Uterus (tissue), 4 donors: Measurements from ENCODE around the gene PDGFD. TPM values are rescaled to one million over a fixed set of nuclear protein-coding genes. Genes with fewer than 3 reads are reported as not detected.

ENCODE experiments used
- DNase-seq, 2 donors: peaks; one replicate each; pipeline ENCODE4 v3.0.0-alpha.2; 2019 to 2020
- H3K27ac ChIP-seq, 2 donors: fragments of 200-600 bp; sonication (generic); 1 replicate in 1 of 2; 2 replicates in 1 of 2; pipeline ENCODE4 v1.5.1; 2016 to 2018
- H3K27me3 ChIP-seq, 2 donors: fragments of 200-600 bp; sonication (generic); one replicate each; pipeline ENCODE4 v1.5.1; 2018 to 2019; ENCODE audit warnings: control low read depth in 1 of 2
- H3K36me3 ChIP-seq, 2 donors: fragments of 200-600 bp; sonication (generic); one replicate each; pipeline ENCODE4 v1.5.1; 2019; ENCODE audit warnings: control low read depth in 1 of 2
- H3K4me1 ChIP-seq, 2 donors: fragments of 200-600 bp; sonication (generic); one replicate each; pipeline ENCODE4 v1.5.1; 2018 to 2019; ENCODE audit warnings: control low read depth in 1 of 2
- H3K4me3 ChIP-seq, 2 donors: fragments of 200-600 bp; sonication (generic); 1 replicate in 1 of 2; 2 replicates in 1 of 2; pipeline ENCODE4 v1.5.1; 2018 to 2019; ENCODE audit warnings: mild to moderate bottlenecking in 1 of 2
- H3K9me3 ChIP-seq, 2 donors: fragments of 200-600 bp; sonication (generic); one replicate each; pipeline ENCODE4 v1.5.1; 2019; ENCODE audit warnings: control low read depth in 1 of 2
- POLR2A ChIP-seq, 2 donors: fragments of 450-650 bp; IDR thresholded peaks; one replicate each; pipeline ENCODE4 v1.6.1; 2016; ENCODE audit warnings: antibody characterized with exemption in 2 of 2, mild to moderate bottlenecking in 1 of 2, moderate library complexity in 1 of 2
- intact Hi-C: fragments of 100-400 bp; cut with DNase I; formaldehyde crosslinking; loops from one replicate; pipeline ENCODE4 v1.15.1; 2023; ENCODE audit warnings: low total_unique reads
- total RNA-seq, 4 donors: library from RNA; depleted of rRNA in 3 of 4; stranded (reverse); fragments of >200 nt in 3 of 4; gene quantifications; one replicate each; pipeline versions ENCODE4 v1.1.0 to v1.2.4, GENCODE V29; 2014 to 2023
- TF ChIP-seq, protein P1 (sequence below), 4 experiments: fragments of 200-600 bp in 2 of 4; fragments of 450-650 bp in 2 of 4; sonication (generic) in 2 of 4; IDR thresholded peaks; one replicate each; pipeline ENCODE4 v1.5.1; 2016 to 2019; ENCODE audit warnings: antibody characterized with exemption in 4 of 4, mild to moderate bottlenecking in 2 of 4, moderate library complexity in 1 of 4
- donor health status: DM: yes; HTN: yes; CAD: no.

Gene PDGFD
- total RNA-seq, 4 donors from 2014 or later, result 2.8 to 57.9 (median 23.9) TPM

DNA sequence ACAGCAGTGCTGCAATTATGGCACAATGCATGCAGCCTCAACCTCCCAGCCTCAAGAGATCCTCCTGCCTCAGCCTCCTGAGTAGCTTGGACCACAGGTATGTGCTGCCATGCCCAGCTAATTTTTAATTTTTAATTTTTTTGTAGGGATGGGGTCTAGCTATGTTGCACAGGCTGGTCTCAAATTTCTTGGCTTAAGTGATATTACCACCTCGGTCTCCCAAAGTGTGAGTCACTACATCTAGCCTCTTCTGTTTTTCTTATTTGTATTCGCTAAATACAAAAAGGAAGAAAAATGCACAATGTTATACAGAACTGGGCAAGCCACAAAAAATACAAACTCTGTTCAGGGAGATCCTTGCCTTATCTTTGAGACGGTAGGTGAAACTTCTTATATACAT lies 65.4 kb downstream of the PDGFD start:
- Histone ChIP-seq H3K36me3 (no peaks in the 10 kb centered on the region), H3K4me3 (no peak overlapping the region), H3K9me3 (no peaks in the 10 kb centered on the region), H3K27ac (no peak overlapping the region), H3K27me3 (no peaks in the 10 kb centered on the region), H3K4me1 (no peaks in the 10 kb centered on the region)
- DNase-seq, result no peak
- TF ChIP-seq, protein P1, sequence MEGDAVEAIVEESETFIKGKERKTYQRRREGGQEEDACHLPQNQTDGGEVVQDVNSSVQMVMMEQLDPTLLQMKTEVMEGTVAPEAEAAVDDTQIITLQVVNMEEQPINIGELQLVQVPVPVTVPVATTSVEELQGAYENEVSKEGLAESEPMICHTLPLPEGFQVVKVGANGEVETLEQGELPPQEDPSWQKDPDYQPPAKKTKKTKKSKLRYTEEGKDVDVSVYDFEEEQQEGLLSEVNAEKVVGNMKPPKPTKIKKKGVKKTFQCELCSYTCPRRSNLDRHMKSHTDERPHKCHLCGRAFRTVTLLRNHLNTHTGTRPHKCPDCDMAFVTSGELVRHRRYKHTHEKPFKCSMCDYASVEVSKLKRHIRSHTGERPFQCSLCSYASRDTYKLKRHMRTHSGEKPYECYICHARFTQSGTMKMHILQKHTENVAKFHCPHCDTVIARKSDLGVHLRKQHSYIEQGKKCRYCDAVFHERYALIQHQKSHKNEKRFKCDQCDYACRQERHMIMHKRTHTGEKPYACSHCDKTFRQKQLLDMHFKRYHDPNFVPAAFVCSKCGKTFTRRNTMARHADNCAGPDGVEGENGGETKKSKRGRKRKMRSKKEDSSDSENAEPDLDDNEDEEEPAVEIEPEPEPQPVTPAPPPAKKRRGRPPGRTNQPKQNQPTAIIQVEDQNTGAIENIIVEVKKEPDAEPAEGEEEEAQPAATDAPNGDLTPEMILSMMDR (IDR thresholded peaks at IDR 0.05), result no peak
- TF ChIP-seq POLR2A (IDR thresholded peaks at IDR 0.05), result no peak
- intact Hi-C loops, result no loop called here

DNA sequence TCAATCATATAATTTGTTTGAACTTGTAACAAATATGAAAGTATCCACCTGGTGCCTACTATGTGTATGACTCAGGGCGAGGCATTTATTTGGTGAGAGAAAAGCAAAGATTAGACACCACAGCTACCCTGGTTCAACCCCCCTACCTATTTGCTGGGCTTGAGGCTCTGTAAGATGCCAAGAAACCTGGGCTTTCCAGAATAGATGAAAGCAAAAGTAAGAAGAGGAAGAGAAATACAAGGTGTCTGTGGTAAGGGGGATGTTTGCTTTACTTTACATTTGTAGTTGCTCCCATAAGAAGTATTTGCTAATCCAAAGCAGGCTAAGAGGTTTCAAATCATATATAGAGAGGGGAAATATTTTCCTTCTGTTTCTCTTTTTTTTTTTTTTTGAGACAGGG lies 65.8 kb downstream of the PDGFD start:
- no peak for DNase-seq
- Histone ChIP-seq H3K4me3 (no peak overlapping the region), H3K27ac (no peak overlapping the region), H3K9me3 (no peaks in the 10 kb centered on the region), H3K4me1 (no peaks in the 10 kb centered on the region), H3K27me3 (no peaks in the 10 kb centered on the region), H3K36me3 (no peaks in the 10 kb centered on the region)
- TF ChIP-seq, protein P1 (IDR thresholded peaks at IDR 0.05), result no peak
- no peak for TF ChIP-seq POLR2A (IDR thresholded peaks at IDR 0.05)
- intact Hi-C loops, result no loop called here

DNA sequence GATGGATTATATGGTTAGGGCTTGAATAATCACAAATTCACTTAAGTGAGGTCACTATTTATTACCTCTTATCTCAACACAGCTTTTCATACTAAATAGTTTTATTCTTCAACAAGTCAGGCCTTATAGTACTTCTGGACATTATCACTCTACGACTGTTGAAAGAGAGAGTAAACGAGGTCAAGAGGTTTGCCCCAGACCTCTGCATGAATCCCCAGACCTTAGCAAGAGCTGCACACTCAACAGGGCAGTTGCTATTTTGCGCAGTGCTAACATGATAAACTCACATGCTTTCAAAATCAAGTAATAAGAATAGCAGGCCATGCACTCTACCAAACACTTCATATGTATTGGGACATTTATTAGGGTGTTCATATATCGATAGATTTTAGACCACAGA lies 67.0 kb downstream of the PDGFD start:
- DNase-seq, result no peak
- H3K27ac ChIP-seq, result no peak overlapping the region
- no peaks in the 10 kb centered on the region for H3K36me3 ChIP-seq
- no peaks in the 10 kb centered on the region for H3K27me3 ChIP-seq
- intact Hi-C loops, result no loop called here
- no peak overlapping the region for H3K4me3 ChIP-seq
- TF ChIP-seq, protein P1 (IDR thresholded peaks at IDR 0.05), result no peak
- TF ChIP-seq POLR2A (IDR thresholded peaks at IDR 0.05), result no peak
- H3K4me1 ChIP-seq, result no peaks in the 10 kb centered on the region
- H3K9me3 ChIP-seq, result no peaks in the 10 kb centered on the region

DNA sequence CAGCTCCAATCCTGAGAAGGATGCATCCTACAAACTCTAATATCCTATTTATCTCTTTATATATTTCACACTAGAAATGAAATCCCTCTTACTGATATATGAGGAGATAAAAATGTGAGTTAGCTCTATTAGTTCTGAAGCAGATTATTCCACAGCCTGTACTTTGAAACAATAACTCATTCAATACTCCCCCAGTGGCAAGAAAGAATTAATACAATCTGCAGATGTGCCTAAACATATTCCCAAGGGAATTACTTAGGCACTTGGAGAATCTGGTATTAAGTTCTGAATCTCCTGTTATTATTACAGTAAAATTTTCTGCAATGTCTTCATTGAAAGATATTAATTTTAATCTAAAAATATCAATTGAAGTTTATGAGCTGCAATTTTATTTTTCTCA lies 68.2 kb downstream of the PDGFD start:
- no peaks in the 10 kb centered on the region for H3K4me1 ChIP-seq
- intact Hi-C loops, result no loop called here
- TF ChIP-seq, protein P1 (IDR thresholded peaks at IDR 0.05), result no peak
- no peak for TF ChIP-seq POLR2A (IDR thresholded peaks at IDR 0.05)
- DNase-seq, result no peak
- H3K9me3 ChIP-seq, result no peaks in the 10 kb centered on the region
- H3K27me3 ChIP-seq, result no peaks in the 10 kb centered on the region
- no peak overlapping the region for H3K4me3 ChIP-seq
- H3K36me3 ChIP-seq, result no peaks in the 10 kb centered on the region
- H3K27ac ChIP-seq, result no peak overlapping the region

DNA sequence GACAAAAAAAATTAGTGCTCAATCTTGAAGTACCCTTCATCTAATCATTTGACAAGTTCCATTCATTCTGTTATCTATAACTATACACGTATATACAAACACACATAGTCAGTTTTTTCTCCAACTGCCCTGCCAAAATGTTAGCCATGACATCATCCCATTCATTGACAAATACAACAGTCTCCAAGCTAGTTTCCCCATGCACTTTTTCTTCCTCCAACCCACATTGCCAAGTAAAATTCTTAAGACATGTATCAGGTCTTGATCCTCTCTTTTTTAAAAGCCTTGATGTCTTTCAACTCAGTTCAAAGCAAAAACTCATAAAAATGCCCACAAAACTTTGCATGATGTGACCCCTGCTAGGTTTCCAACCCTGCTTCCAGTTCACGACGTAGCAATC lies 69.4 kb downstream of the PDGFD start:
- Histone ChIP-seq H3K36me3 (no peaks in the 10 kb centered on the region), H3K27ac (no peak overlapping the region), H3K4me3 (no peak overlapping the region), H3K27me3 (no peaks in the 10 kb centered on the region), H3K9me3 (no peaks in the 10 kb centered on the region), H3K4me1 (no peaks in the 10 kb centered on the region)
- intact Hi-C loops, result no loop called here
- TF ChIP-seq, protein P1 (IDR thresholded peaks at IDR 0.05), result no peak
- TF ChIP-seq POLR2A (IDR thresholded peaks at IDR 0.05), result no peak
- no peak for DNase-seq
